ENCODE measurements around the gene TSPO. TPM values are rescaled to one million over a fixed set of nuclear protein-coding genes. Genes with fewer than 3 reads are reported as not detected.

Gene TSPO
- total and polyA plus RNA-seq, 4 experiments from 2014 or later, result 66.9 to 548 (median 211) TPM

- POLR2A ChIA-PET (ENCODE audit: partially characterized antibody), result interaction anchor here (0.8 to 1.4 kb wide), 3 partner anchors 26 to 95 kb away, joined by 3 to 7 read pairs (median 3); partner anchors contain the start of gene MCAT
- intact Hi-C loops (cut with micrococcal nuclease), result loop anchor here (1.0 to 5.0 kb wide), 3 partner anchors 22 to 42 kb away; partner anchors contain the start of genes TSPO and TTLL1
- peaks cover 12% of the 10 kb centered on the region for H3K4me1 ChIP-seq (ENCODE audit: insufficient read depth, low read length)
- no peaks in the 10 kb centered on the region for H3K36me3 Mint-ChIP-seq
- no peaks in the 10 kb centered on the region for H3K27me3 Mint-ChIP-seq
- peak within 1 kb of the TSS; percentile 28 to 74 for H3K4me3 ChIP-seq (ENCODE audit: low read length in 2 of 2)
- CTCF ChIA-PET (ENCODE audit: partially characterized antibody), result interaction anchor here (1.0 kb wide), 1 partner anchor 37 kb away, joined by 3 read pairs; no protein-coding TSS in a partner anchor
- no peaks in the 10 kb centered on the region for H3K36me3 ChIP-seq (ENCODE audit: insufficient read depth, low read length)
- H3K27ac ChIP-seq (ENCODE audit: low read depth, low read length), result peak within 1 kb of the TSS; percentile 35
- no peaks in the 10 kb centered on the region for H3K27me3 ChIP-seq (ENCODE audit: insufficient read depth, low read length)
- H3K4me1 Mint-ChIP-seq, result peaks cover 4 to 11% (median 7%) of the 10 kb centered on the region in 4 donors
- no peaks in the 10 kb centered on the region for H3K9me3 ChIP-seq (ENCODE audit: control insufficient read depth in 1 of 2, low read length in 2 of 2)
- peak within 1 kb of the TSS in 5 of 7 donors; percentile 42 to 87 (median 81) for H3K27ac Mint-ChIP-seq
- H3K9me3 Mint-ChIP-seq, result no peaks in the 10 kb centered on the region
- DNase-seq, result peak; percentile 32 to 58 (median 34)
- peak within 1 kb of the TSS; percentile 80 to 91 (median 88) for H3K4me3 Mint-ChIP-seq
These were observed 40.9 kb upstream of the TSPO start, which contains the start of gene BIK for GRCh38 chr22:43110444-43110926. Gene BIK, plus strand, starts transcription at chr22:43110750. Its CDS starts 13,273 bp downstream, at chr22:43124023.

- Histone ChIP-seq H3K36me3 (ENCODE audit: insufficient read depth, low read length) (no peaks in the 10 kb centered on the region), H3K9me3 (ENCODE audit: control insufficient read depth in 1 of 2, low read length in 2 of 2) (no peaks in the 10 kb centered on the region), H3K4me1 (ENCODE audit: insufficient read depth, low read length) (peaks cover 12% of the 10 kb centered on the region), H3K27ac (ENCODE audit: low read depth, low read length) (peak overlapping the region; percentile 35), H3K4me3 (ENCODE audit: low read length in 2 of 2) (peak overlapping the region; percentile 28 to 74), H3K27me3 (ENCODE audit: insufficient read depth, low read length) (no peaks in the 10 kb centered on the region)
- POLR2A ChIA-PET (ENCODE audit: partially characterized antibody), result interaction anchor here (0.8 to 1.4 kb wide), 2 partner anchors 27 to 33 kb away, joined by 3 to 7 read pairs; no protein-coding TSS in a partner anchor
- intact Hi-C loops (cut with micrococcal nuclease), result loop anchor here (1.0 to 5.0 kb wide), 4 partner anchors 22 to 76 kb away; partner anchors contain the start of genes TSPO, TTLL1 and TTLL12
- Mint-ChIP-seq H3K27ac (peak overlapping the region in 4 of 7 donors; percentile 42 to 81 (median 60)), H3K27me3 (no peaks in the 10 kb centered on the region), H3K4me1 (peaks cover 4 to 11% (median 7%) of the 10 kb centered on the region in 4 donors), H3K9me3 (no peaks in the 10 kb centered on the region), H3K36me3 (no peaks in the 10 kb centered on the region), H3K4me3 (peak overlapping the region; percentile 66 to 85 (median 80))
- peak; percentile 36 to 51 (median 46) for DNase-seq
- CTCF ChIA-PET (ENCODE audit: partially characterized antibody), result interaction anchor here (1.0 to 1.6 kb wide), 3 partner anchors 15 to 38 kb away, joined by 3 to 4 read pairs (median 3); no protein-coding TSS in a partner anchor
These were observed 40.3 kb upstream of the TSPO start for GRCh38 chr22:43110927-43111623.

- Histone ChIP-seq H3K27me3 (ENCODE audit: insufficient read depth, low read length) (no peaks in the 10 kb centered on the region), H3K4me3 (ENCODE audit: low read length in 2 of 2) (no peak overlapping the region), H3K4me1 (ENCODE audit: insufficient read depth, low read length) (peaks cover 14% of the 10 kb centered on the region), H3K36me3 (ENCODE audit: insufficient read depth, low read length) (no peaks in the 10 kb centered on the region), H3K27ac (ENCODE audit: low read depth, low read length) (no peak overlapping the region), H3K9me3 (ENCODE audit: control insufficient read depth in 1 of 2, low read length in 2 of 2) (no peaks in the 10 kb centered on the region)
- Mint-ChIP-seq H3K27ac (no peak overlapping the region), H3K4me3 (peak overlapping the region in 1 of 8 donors; percentile 25), H3K4me1 (peaks cover 4 to 11% (median 7%) of the 10 kb centered on the region in 4 donors), H3K9me3 (no peaks in the 10 kb centered on the region), H3K27me3 (no peaks in the 10 kb centered on the region), H3K36me3 (no peaks in the 10 kb centered on the region)
- no peak for DNase-seq
- ChIA-PET POLR2A (ENCODE audit: partially characterized antibody) (no interaction called here), CTCF (ENCODE audit: partially characterized antibody) (no interaction called here)
- intact Hi-C loops (cut with micrococcal nuclease), result loop anchor here (5.0 kb wide), 1 partner anchor 39 kb away; the partner anchor contains the start of gene TSPO
These were observed 37.7 kb upstream of the TSPO start for GRCh38 chr22:43113526-43114251.

GRCh38 chr22:43114958-43115357 is 36.4 kb upstream of the TSPO start:
- ChIA-PET CTCF (ENCODE audit: partially characterized antibody) (interaction anchor here (0.6 kb wide), 1 partner anchor 85 kb away, joined by 3 read pairs; no protein-coding TSS in a partner anchor), POLR2A (ENCODE audit: partially characterized antibody) (no interaction called here)

GRCh38 chr22:43116932-43117331 is 34.4 kb upstream of the TSPO start:
- no peak for DNase-seq
- Mint-ChIP-seq H3K4me1 (peaks cover 0 to 8% (median 0%) of the 10 kb centered on the region in 4 donors), H3K4me3 (no peak overlapping the region), H3K36me3 (no peaks in the 10 kb centered on the region), H3K27ac (no peak overlapping the region), H3K27me3 (no peaks in the 10 kb centered on the region), H3K9me3 (no peaks in the 10 kb centered on the region)
- intact Hi-C loops (cut with micrococcal nuclease), result no loop called here
- H3K27me3 ChIP-seq (ENCODE audit: insufficient read depth, low read length), result no peaks in the 10 kb centered on the region
- H3K4me1 ChIP-seq (ENCODE audit: insufficient read depth, low read length), result peaks cover 6% of the 10 kb centered on the region
- H3K27ac ChIP-seq (ENCODE audit: low read depth, low read length), result no peak overlapping the region
- no peak overlapping the region for H3K4me3 ChIP-seq (ENCODE audit: low read length in 2 of 2)
- ChIA-PET CTCF (ENCODE audit: partially characterized antibody) (interaction anchor here (0.6 kb wide), 1 partner anchor 338 kb away, joined by 3 read pairs; no protein-coding TSS in a partner anchor), POLR2A (ENCODE audit: partially characterized antibody) (no interaction called here)
- no peaks in the 10 kb centered on the region for H3K9me3 ChIP-seq (ENCODE audit: control insufficient read depth in 1 of 2, low read length in 2 of 2)
- H3K36me3 ChIP-seq (ENCODE audit: insufficient read depth, low read length), result no peaks in the 10 kb centered on the region

More at GRCh38 chr22:43114958-43115357, 36.4 kb upstream of the TSPO start:
- peaks cover 4 to 18% (median 7%) of the 10 kb centered on the region in 4 donors for H3K4me1 Mint-ChIP-seq
- intact Hi-C loops (cut with micrococcal nuclease), result loop anchor here (5.0 kb wide), 1 partner anchor 37 kb away; the partner anchor contains the start of gene TSPO
- no peaks in the 10 kb centered on the region for H3K36me3 ChIP-seq (ENCODE audit: insufficient read depth, low read length)
- H3K4me3 ChIP-seq (ENCODE audit: low read length in 2 of 2), result no peak overlapping the region
- no peak for DNase-seq
- no peaks in the 10 kb centered on the region for H3K27me3 Mint-ChIP-seq
- H3K36me3 Mint-ChIP-seq, result no peaks in the 10 kb centered on the region
- H3K4me3 Mint-ChIP-seq, result no peak overlapping the region
- H3K27me3 ChIP-seq (ENCODE audit: insufficient read depth, low read length), result no peaks in the 10 kb centered on the region
- no peaks in the 10 kb centered on the region for H3K9me3 Mint-ChIP-seq
- H3K4me1 ChIP-seq (ENCODE audit: insufficient read depth, low read length), result peaks cover 17% of the 10 kb centered on the region
- H3K27ac Mint-ChIP-seq, result peak overlapping the region in 4 of 7 donors; percentile 10 to 59 (median 18)
- H3K9me3 ChIP-seq (ENCODE audit: control insufficient read depth in 1 of 2, low read length in 2 of 2), result no peaks in the 10 kb centered on the region
- H3K27ac ChIP-seq (ENCODE audit: low read depth, low read length), result no peak overlapping the region

- H3K27ac ChIP-seq (ENCODE audit: low read depth, low read length), result no peak overlapping the region
- H3K27me3 ChIP-seq (ENCODE audit: insufficient read depth, low read length), result no peaks in the 10 kb centered on the region
- no peaks in the 10 kb centered on the region for H3K36me3 ChIP-seq (ENCODE audit: insufficient read depth, low read length)
- no peak overlapping the region for H3K4me3 Mint-ChIP-seq
- ChIA-PET CTCF (ENCODE audit: partially characterized antibody) (no interaction called here), POLR2A (ENCODE audit: partially characterized antibody) (no interaction called here)
- no peaks in the 10 kb centered on the region for H3K9me3 ChIP-seq (ENCODE audit: control insufficient read depth in 1 of 2, low read length in 2 of 2)
- no peaks in the 10 kb centered on the region for H3K36me3 Mint-ChIP-seq
- no peaks in the 10 kb centered on the region for H3K27me3 Mint-ChIP-seq
- intact Hi-C loops (cut with micrococcal nuclease), result no loop called here
- H3K4me3 ChIP-seq (ENCODE audit: low read length in 2 of 2), result no peak overlapping the region
- no peaks in the 10 kb centered on the region for H3K9me3 Mint-ChIP-seq
- peak overlapping the region in 1 of 7 donors; percentile 35 for H3K27ac Mint-ChIP-seq
- peaks cover 6% of the 10 kb centered on the region for H3K4me1 ChIP-seq (ENCODE audit: insufficient read depth, low read length)
- H3K4me1 Mint-ChIP-seq, result peaks cover 0 to 7% (median 0%) of the 10 kb centered on the region in 4 donors
- no peak for DNase-seq
These were observed 33.1 kb upstream of the TSPO start for GRCh38 chr22:43118024-43118849.
